Hematopoietic multipotent progenitor cell treated with erythropoietin and hydrocortisone succinate and interleukin-3 and kit ligand, for 4 days (in vitro differentiated cells): Measurements from ENCODE around the gene WIZ.

ENCODE experiments used
- DNase-seq: peaks from one replicate; pipeline ENCODE4 v3.0.0-alpha.2; 2015

WIZ gene

DNA sequence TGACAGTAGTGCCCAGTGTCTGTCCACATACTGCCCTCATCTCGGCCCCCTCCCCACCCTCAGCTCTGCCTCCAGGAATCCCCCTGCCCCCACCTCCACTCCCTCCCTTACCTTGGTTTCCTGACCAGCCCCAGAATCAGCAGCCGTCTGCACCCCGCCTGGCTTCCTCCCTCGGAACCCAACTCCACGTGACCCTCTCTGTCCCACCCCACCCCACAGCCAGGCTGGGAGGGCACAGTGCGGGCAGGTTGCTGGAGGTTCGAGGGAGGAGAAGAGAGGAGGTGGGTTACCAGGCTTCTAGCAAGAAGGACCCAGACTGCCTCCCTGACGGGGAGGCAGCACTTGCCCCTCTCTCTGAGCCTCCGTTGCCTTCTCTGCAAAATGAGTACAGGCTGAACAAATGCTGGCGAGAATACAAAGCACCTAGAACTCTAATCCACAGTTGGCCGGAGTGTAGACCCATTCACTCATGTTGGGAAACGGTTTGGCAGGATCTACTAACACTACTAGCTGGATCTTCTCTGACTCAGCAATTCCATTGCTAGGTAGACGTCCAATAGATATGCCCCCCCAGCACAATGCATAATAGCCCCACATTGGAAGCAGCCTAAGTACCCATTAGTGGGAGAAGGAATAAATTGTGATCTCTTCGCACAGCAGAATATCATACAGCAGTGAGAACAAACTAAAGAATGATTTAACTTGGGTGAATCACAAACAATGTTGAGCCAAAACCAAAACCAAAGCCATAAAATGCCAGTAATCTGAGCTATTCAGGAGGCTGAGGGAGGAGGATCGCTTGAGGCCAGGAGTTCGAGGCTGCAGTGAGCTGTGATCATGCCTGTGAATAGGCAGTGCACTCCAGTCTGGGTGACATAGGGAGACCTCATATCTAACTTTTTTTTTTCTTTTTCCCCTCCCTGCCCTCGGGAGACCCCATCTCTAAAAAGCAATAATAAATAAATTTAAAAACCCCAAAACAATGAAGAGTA lies 14.9 kb upstream of the WIZ start, which contains the start of gene RASAL3:
TSS of gene RASAL3 (minus strand) at position 151 of the 992 bp plus-strand sequence. CDS start 186 bp downstream, outside the sequence.
- DNase-seq, result peak; percentile 86

- peak; percentile 89 for DNase-seq
These were observed 14.2 kb upstream of the WIZ start for GRCh38 chr19:15463861-15464371.

- no peak for DNase-seq
These were observed 11.9 kb upstream of the WIZ start for GRCh38 chr19:15461694-15462093.

GRCh38 chr19:15457701-15458484 lies 8.1 kb upstream of the WIZ start:
- no peak for DNase-seq

DNA sequence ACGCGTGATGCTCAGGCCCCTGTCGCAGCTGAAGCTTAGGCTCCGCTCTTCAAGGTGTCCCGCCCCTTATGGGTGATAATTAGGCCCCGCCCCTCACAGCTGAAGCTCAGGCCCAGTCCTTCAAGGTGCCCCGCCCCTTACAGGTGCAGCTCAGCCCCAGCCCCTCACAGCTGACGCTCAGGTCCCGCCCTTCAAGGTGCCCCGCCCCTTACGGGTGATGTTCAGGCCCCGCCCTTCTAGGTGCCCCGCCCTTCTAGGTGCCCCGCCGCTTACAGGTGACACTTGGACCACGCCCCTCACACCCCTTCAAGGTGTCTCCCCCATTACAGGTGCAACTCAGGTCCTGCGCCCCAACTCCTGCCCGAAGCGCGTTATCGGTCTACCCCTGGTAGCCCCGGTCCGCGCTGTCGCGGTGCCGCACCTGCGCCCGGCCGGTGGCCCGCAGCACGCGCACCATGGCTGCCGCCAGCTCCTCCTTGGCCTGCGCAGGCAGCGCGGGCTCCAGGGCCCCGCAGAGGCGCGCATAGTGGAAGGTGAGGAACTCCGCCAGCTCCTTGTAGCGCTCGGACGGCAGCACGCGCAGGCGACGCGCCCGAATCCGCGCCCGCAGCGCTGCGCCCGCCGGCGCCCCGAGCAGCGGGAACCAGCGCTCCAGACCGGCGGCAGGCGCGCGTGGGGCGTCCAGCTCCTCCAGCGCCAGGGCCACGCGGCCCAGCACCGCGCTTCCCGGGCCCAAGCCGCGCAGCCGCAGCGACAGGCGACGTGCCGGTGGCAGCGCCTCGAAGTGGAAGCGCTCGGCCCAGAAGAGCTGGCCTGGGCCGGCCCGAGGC lies 7.3 kb upstream of the WIZ start:
- peak; percentile 29 for DNase-seq

- no peak for DNase-seq
These were observed 6.7 kb upstream of the WIZ start for GRCh38 chr19:15456441-15456840.

DNA sequence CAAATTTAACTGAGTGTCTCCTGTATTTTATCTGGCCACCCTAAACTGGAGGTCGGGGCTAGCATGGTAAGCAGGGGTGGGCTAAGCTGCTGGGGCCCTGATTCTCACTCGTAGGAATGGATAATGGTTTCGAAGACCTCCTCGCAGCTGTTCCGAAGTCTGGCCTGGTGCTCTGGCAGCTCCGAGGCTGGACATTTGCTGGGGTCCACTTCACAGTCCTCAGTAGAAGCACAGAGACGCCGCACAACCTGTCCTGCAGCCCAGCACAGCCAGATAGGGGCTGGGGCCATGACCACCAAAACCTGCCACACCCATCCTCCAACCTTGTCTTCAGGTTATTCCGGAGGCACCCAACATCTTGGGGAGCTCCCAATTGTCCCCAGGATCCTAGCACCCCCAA lies 6.2 kb upstream of the WIZ start:
- DNase-seq, result no peak

DNA sequence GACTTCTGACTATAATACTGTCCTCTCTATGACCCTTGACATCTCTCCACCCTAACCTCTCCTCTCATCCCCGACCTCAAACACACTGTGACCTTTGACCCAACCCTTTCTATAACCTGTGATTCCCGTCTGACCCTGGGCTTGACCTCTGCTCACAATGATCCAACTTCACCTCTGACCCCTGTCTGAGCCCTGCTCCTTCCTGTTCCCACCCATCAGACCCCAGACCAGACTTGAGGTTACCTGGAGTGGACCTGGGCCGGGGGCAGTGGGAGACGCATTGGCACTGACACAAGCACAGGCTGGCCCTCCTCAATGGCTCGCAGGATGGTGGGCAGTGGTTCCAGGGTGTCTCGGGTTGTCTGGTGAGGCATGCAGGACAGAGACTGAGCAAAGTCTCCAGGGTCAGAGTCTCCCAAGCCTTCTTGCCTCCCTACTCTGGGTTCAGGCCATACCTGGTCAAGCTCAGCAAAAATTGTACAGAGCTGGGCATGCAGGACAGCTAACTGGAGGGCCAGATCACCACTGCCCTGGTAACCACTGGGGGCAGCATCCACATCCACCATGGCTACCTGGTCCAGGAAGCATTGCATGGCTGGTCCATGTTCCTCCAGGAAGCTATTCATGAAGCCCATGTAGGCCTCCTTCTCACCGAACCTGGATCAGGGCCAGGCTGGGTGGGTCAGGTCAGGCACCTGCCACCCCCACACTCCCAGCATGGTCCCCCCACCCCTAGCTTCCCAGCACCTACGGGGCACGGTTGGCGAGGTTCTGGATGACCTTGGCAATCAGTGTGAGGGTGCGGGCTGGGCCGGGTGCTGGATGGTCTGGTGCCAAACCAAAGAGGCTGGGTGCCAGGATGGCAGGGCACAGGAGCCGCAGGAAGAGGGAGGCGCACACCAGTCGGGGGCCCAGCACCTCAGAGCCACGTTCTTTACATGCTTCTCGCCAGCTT lies 4.4 kb upstream of the WIZ start:
- DNase-seq, result no peak

DNA sequence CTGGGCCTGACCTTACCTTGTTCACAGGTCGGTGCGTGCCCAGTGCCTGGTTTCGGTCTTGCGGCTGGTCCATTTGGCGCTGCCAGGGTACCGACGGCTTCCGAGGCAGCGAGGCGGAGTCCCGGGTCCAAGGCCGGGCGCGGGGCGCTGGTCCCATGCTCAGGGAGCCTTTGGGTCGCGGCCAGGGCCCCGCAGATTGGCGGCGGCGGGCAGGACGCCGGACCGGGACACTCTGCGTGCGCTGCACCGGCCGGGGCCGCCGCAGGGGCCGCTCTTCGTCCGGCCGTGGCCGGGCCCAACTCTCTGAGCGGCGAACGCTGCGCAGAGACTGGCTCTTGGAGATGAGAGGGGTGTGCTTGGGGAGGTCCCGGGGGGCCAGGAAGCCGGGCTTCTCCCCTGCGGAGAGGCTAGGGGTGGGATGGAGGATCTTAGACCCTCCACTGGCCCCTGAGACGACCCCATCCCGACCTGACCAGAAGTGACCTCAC lies 3.4 kb upstream of the WIZ start:
- no peak for DNase-seq

DNA sequence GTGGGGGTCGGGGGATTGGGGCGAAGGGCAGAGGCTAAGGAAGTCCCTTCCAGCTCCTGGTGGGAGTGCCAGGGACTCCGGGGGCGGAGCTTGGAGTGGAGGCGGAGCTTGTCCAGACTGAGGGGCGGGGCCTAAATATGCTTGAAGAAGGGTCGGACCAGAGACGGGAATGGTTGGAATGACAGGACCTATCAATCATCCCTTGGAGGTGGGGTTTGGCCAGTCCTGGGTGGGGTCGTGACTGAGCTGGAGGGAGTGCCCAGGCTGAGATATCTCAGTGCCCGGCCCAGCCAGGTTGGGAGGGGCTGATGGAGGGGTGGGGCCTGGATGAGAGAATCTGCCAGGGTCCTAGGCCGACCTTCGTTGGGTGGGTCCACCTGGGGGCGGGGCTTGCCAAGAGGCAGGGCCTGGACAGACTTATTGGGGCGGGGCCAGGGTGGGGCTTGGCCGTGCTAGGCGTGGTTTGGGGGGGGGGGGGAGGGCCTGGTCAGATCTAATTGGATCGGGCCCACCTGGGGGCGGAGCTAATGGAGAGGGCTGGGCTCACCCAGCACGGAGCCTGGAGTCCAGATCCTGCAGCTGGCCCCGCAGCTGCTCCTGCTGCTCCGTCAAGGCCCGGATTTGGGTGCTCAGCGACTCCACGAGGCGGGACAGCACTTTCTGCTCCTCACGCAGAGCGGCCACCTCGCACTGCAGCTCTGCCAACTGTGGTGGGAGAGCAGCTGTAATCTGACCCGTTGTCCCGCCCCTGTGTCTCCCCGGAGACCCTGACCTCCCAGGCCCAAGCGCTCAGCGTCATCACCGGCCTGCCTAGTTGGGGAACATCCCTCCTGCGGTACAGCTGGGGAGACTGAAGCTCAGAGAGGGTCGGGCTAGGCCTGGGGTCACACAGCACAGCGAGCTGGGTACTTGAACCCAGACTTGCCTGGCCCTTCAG lies 2.6 kb upstream of the WIZ start:
- DNase-seq, result peak; percentile 84

GRCh38 chr19:15450528-15450890 lies 753 bp upstream of the WIZ start:
- DNase-seq, result no peak

DNA sequence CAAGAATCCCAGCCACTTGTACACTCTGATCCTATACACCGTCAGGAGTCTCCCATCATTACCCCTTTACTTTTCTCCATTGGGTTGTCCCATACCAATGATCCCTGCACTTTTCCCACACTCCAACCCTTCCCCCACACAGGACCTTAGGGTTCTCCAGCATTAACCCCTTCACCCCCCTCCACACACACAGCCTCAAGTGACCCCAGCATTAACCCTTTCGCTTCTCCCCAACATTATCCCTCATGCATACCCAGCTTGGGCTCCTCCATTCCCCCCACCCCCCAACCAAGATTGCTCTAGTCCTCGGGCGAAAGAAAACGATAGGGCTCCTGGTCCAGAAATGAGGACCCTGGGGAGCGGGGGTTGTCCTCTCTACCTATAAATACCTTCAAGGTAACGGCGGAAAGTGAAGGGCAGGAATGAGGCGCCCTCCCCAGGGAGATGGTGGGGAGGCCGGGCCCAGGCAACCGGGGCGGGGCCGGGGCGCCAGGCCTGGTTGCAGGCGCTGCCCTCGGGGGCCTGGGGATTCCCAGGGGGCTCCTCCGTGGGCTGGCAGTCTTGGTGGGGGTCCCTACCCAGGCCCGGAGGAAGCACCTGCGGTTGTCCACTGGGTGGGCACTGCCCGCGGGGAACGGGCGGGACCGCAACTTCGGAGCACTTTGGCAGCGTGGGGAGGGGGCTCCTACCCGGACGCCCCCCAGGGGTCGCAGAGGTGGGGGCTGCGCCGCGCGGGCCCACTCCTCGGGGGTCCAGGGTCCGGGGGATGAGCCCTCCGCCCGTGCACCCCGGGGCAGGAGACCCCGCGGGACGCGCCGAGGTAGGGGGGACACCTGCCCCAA lies 757 bp downstream of the WIZ start:
- peak; percentile 18 for DNase-seq

- DNase-seq, result no peak
These were observed 1.5 kb downstream of the WIZ start for GRCh38 chr19:15448044-15448777.

GRCh38 chr19:15447057-15447456 lies 2.7 kb downstream of the WIZ start:
- DNase-seq, result no peak

GRCh38 chr19:15445807-15446376 lies 3.9 kb downstream of the WIZ start:
- no peak for DNase-seq

GRCh38 chr19:15445227-15445605 lies 4.5 kb downstream of the WIZ start:
- no peak for DNase-seq

GRCh38 chr19:15444505-15445226 lies 5.1 kb downstream of the WIZ start:
- no peak for DNase-seq
